ENCODE data around the gene FGF14.
"Not testable (repeated sequence)": the region's sequence is repeated elsewhere in the genome, so short reads cannot be mapped to it uniquely, and the experiment has no call there.

FGF14 gene

GRCh38 chr13:102122147-102122546 is 279.7 kb downstream of the FGF14 start:
- DNase-seq: no peak

- no peak for DNase-seq
These were observed 284.5 kb downstream of the FGF14 start for GRCh38 chr13:102117175-102117831.

- no peak for DNase-seq
These were observed 298.4 kb downstream of the FGF14 start for GRCh38 chr13:102103469-102103868.

GRCh38 chr13:102100234-102100633 is 301.6 kb downstream of the FGF14 start:
- no peak for DNase-seq

- no peak for DNase-seq
These were observed 304.1 kb downstream of the FGF14 start for GRCh38 chr13:102097708-102098107.

- DNase-seq: not testable (repeated sequence)
These were observed 308.6 kb downstream of the FGF14 start for GRCh38 chr13:102093288-102093687.

- no peak for DNase-seq
These were observed 310.6 kb downstream of the FGF14 start for GRCh38 chr13:102091231-102091630.

GRCh38 chr13:102090532-102090931 is 311.3 kb downstream of the FGF14 start:
- DNase-seq: no peak

- DNase-seq: no peak
These were observed 312.1 kb downstream of the FGF14 start for GRCh38 chr13:102089722-102090121.

GRCh38 chr13:102089177-102089576 is 312.7 kb downstream of the FGF14 start:
- no peak for DNase-seq

GRCh38 chr13:102073251-102073650 is 328.6 kb downstream of the FGF14 start:
- no peak for DNase-seq

- DNase-seq: no peak
These were observed 330.1 kb downstream of the FGF14 start for GRCh38 chr13:102071711-102072110.

GRCh38 chr13:102068323-102068722 is 333.5 kb downstream of the FGF14 start:
- DNase-seq: not testable (repeated sequence)

GRCh38 chr13:102055090-102055779 is 346.6 kb downstream of the FGF14 start:
- no peak for DNase-seq

- no peak for DNase-seq
These were observed 352.0 kb downstream of the FGF14 start for GRCh38 chr13:102049853-102050252.

- no peak for DNase-seq
These were observed 356.1 kb downstream of the FGF14 start for GRCh38 chr13:102045731-102046130.

GRCh38 chr13:102042746-102043145 is 359.1 kb downstream of the FGF14 start:
- DNase-seq: no peak

GRCh38 chr13:102041544-102041943 is 360.3 kb downstream of the FGF14 start:
- DNase-seq: no peak

GRCh38 chr13:102040812-102041211 is 361.0 kb downstream of the FGF14 start:
- no peak for DNase-seq

- DNase-seq: no peak
These were observed 362.6 kb downstream of the FGF14 start for GRCh38 chr13:102039264-102039663.

- DNase-seq: no peak
These were observed 363.1 kb downstream of the FGF14 start for GRCh38 chr13:102038787-102039186.

- no peak for DNase-seq
These were observed 365.9 kb downstream of the FGF14 start for GRCh38 chr13:102035969-102036368.

GRCh38 chr13:102033857-102034331 is 368.0 kb downstream of the FGF14 start:
- DNase-seq: no peak

- DNase-seq: no peak
These were observed 368.5 kb downstream of the FGF14 start for GRCh38 chr13:102033386-102033785.

- no peak for DNase-seq
These were observed 373.0 kb downstream of the FGF14 start for GRCh38 chr13:102028868-102029267.
